Measurements from ENCODE around the gene HNRNPL. TPM values are rescaled to one million over a fixed set of nuclear protein-coding genes. Genes with fewer than 3 reads are reported as not detected.

Gene HNRNPL
- total RNA-seq, 1 experiment from 2014 or later: 443 TPM

DNA sequence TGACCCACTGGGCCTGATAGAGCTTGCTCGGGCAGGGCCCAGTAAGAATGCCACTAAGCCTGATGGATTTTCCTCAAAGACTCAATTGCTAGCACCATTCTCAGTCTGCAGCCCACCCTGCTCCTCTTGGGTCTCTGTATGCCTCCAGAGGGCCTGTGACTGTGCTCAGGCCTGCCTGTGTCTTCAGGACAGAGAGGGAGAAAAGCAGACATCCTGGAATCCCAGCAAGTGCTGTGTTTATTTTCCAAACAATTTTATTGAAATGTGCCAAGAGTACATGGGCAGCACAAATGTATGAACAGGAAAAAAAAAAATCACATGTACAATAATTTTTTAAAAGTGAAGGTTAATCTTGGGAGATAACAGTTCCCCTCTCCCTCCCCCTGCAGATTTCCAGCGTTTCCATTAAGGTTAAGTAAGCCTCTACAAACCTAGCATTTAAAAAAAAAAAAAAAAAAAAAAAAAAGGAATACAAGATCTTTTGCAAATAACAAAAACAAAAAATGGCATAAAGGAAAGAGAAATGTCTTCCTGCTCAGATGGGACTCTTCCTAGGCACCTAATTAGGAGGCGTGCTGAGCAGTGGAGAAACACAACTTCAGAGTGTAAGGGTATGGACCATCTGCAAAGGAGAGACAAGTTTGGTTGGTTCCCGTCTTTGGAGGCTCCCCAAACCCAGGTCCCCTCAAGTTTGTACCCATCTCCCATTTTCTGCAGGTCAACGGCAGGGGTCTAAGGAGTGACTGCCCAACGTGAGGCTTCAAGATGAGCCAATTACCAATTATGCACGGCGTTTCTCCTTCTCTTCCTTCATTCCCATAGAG is 13.4 kb downstream of the HNRNPL start:
- Histone ChIP-seq H3K79me2 (ENCODE audit: low read depth) (peaks cover 23% of the 10 kb centered on the region), H4K20me1 (ENCODE audit: insufficient read depth) (no peaks in the 10 kb centered on the region; the same call in 1 of the 2 replicates), H3K9me3 (ENCODE audit: insufficient read depth, low read depth) (no peaks in the 10 kb centered on the region), H3K4me1 (replicated peaks; ENCODE audit: insufficient read depth) (peaks cover 76% of the 10 kb centered on the region), H3K27me3 (ENCODE audit: insufficient read depth, low read depth) (no peaks in the 10 kb centered on the region), H3K4me2 (peak overlapping the region; percentile 75), H3K36me3 (ENCODE audit: low read depth) (peaks cover 31% of the 10 kb centered on the region), H2AFZ (no peak overlapping the region), H3F3A (ENCODE audit: insufficient read depth, low read depth) (peaks cover 83% of the 10 kb centered on the region), H3K27ac (peak overlapping the region; percentile 98), H3K4me3 (peak overlapping the region; percentile 6; the same call in 1 of the 2 replicates), H3K9me2 (ENCODE audit: insufficient read depth) (no peaks in the 10 kb centered on the region)
- no peak for DNase-seq
- intact Hi-C loops (cut with micrococcal nuclease; ENCODE audit: unreplicated experiment): loop anchor here (5.0 to 10.0 kb wide), 3 partner anchors 198 to 432 kb away; partner anchors contain the start of genes FAM98C and FBXO27
- ChIA-PET POLR2A (ENCODE audit: unreplicated experiment) (no interaction called here), CTCF (no interaction called here)
- no TSS peak for BruUV-seq (replicated peaks)
- TF ChIP-seq, protein P1, sequence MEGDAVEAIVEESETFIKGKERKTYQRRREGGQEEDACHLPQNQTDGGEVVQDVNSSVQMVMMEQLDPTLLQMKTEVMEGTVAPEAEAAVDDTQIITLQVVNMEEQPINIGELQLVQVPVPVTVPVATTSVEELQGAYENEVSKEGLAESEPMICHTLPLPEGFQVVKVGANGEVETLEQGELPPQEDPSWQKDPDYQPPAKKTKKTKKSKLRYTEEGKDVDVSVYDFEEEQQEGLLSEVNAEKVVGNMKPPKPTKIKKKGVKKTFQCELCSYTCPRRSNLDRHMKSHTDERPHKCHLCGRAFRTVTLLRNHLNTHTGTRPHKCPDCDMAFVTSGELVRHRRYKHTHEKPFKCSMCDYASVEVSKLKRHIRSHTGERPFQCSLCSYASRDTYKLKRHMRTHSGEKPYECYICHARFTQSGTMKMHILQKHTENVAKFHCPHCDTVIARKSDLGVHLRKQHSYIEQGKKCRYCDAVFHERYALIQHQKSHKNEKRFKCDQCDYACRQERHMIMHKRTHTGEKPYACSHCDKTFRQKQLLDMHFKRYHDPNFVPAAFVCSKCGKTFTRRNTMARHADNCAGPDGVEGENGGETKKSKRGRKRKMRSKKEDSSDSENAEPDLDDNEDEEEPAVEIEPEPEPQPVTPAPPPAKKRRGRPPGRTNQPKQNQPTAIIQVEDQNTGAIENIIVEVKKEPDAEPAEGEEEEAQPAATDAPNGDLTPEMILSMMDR (conservative IDR thresholded peaks at IDR 0.05): no peak
- no peak for TF ChIP-seq EZH2 (IDR thresholded peaks at IDR 0.05; ENCODE audit: low read depth)

DNA sequence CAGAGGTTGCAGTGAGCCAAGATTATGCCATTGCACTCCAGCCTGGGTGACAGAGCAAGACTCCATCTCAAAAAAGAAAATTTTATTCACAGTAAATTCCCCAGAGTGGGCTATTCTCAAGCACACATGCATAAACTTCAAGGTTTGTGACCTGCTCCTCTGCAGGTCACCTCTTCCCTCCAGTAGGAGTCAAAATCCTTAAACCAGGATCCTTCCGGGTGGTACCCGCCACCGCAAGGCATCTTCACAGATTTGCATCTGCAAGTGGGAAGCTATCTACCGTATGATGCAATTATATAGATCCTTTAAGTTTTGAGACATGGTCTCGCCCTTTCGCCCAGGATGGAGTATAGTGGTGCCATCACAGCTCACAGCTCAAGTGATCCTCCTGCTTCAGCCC is 15.2 kb downstream of the HNRNPL start:
- Histone ChIP-seq H3K4me1 (replicated peaks; ENCODE audit: insufficient read depth) (peaks cover 84% of the 10 kb centered on the region), H3K9me2 (ENCODE audit: insufficient read depth) (no peaks in the 10 kb centered on the region), H3K4me2 (no peak overlapping the region), H3K27ac (peak overlapping the region; percentile 98; the same call in 1 of the 2 replicates), H3K36me3 (ENCODE audit: low read depth) (peaks cover 26% of the 10 kb centered on the region), H3K4me3 (no peak overlapping the region), H3F3A (ENCODE audit: insufficient read depth, low read depth) (peaks cover 85% of the 10 kb centered on the region), H3K79me2 (ENCODE audit: low read depth) (peaks cover 28% of the 10 kb centered on the region), H3K9me3 (ENCODE audit: insufficient read depth, low read depth) (no peaks in the 10 kb centered on the region), H4K20me1 (ENCODE audit: insufficient read depth) (no peaks in the 10 kb centered on the region), H3K27me3 (ENCODE audit: insufficient read depth, low read depth) (no peaks in the 10 kb centered on the region), H2AFZ (no peak overlapping the region)
- no TSS peak for BruUV-seq (replicated peaks)
- no peak for DNase-seq
- intact Hi-C loops (cut with micrococcal nuclease; ENCODE audit: unreplicated experiment): loop anchor here (5.0 to 10.0 kb wide), 3 partner anchors 37 to 430 kb away; partner anchors contain the start of genes FAM98C and FBXO27
- POLR2A ChIA-PET (ENCODE audit: unreplicated experiment): interaction anchor here (0.7 kb wide), 1 partner anchor 29 kb away, joined by 12 read pairs; no protein-coding TSS in a partner anchor
- CTCF ChIA-PET: no interaction called here
- TF ChIP-seq, protein P1 (conservative IDR thresholded peaks at IDR 0.05): no peak
- no peak for TF ChIP-seq EZH2 (IDR thresholded peaks at IDR 0.05; ENCODE audit: low read depth)

DNA sequence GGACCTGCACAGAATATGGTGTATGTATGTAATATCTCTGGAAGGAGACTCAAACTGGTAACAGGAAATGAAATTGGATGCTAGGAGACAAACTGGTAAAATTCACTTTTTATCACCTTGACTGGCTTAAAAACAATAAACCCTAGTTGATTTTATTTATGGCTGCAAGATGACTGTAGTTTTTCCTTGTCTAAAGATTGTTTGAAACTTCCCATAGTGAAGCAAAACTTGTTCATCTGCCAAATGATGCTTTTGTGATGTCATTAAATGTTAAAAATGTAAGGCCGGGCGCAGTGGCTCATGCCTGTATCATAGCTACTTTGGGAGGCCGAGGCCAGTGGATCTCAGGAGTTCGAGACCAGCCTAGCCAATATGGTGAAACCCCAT is 15.7 kb downstream of the HNRNPL start:
- Histone ChIP-seq H3K4me2 (no peak overlapping the region), H3K9me2 (ENCODE audit: insufficient read depth) (no peaks in the 10 kb centered on the region), H3K9me3 (ENCODE audit: insufficient read depth, low read depth) (no peaks in the 10 kb centered on the region), H3K36me3 (ENCODE audit: low read depth) (peaks cover 22% of the 10 kb centered on the region), H3K4me3 (no peak overlapping the region), H3K4me1 (replicated peaks; ENCODE audit: insufficient read depth) (peaks cover 83% of the 10 kb centered on the region), H3K79me2 (ENCODE audit: low read depth) (peaks cover 30% of the 10 kb centered on the region), H3F3A (ENCODE audit: insufficient read depth, low read depth) (peaks cover 83% of the 10 kb centered on the region), H2AFZ (no peak overlapping the region), H3K27me3 (ENCODE audit: insufficient read depth, low read depth) (no peaks in the 10 kb centered on the region), H3K27ac (peak overlapping the region; percentile 98; the same call in 1 of the 2 replicates), H4K20me1 (ENCODE audit: insufficient read depth) (no peaks in the 10 kb centered on the region)
- BruUV-seq (replicated peaks): no TSS peak
- DNase-seq: no peak
- intact Hi-C loops (cut with micrococcal nuclease; ENCODE audit: unreplicated experiment): loop anchor here (5.0 to 10.0 kb wide), 3 partner anchors 37 to 429 kb away; partner anchors contain the start of genes FAM98C and FBXO27
- no peak for TF ChIP-seq EZH2 (IDR thresholded peaks at IDR 0.05; ENCODE audit: low read depth)
- TF ChIP-seq, protein P1 (conservative IDR thresholded peaks at IDR 0.05): no peak
- ChIA-PET CTCF (no interaction called here), POLR2A (ENCODE audit: unreplicated experiment) (interaction anchor here (0.7 kb wide), 1 partner anchor 29 kb away, joined by 12 read pairs; no protein-coding TSS in a partner anchor)

Measured in PC-9 (cell line).